ENCODE results near the gene CUX1. TPM values are rescaled to one million over a fixed set of nuclear protein-coding genes. Genes with fewer than 3 reads are reported as not detected.
A peak's percentile ranks its signal among the peaks of the same experiment; 100 is the strongest.

Gene CUX1
- total RNA-seq = 10 to 100 TPM; 20.2 to 20.4 TPM

- H3K9me3 Mint-ChIP-seq = no peaks in the 10 kb centered on the region
- peaks cover 1% of the 10 kb centered on the region for H3K36me3 Mint-ChIP-seq (ENCODE audit: low read depth)
- TF ChIP-seq CTCF (IDR thresholded peaks at IDR 0.05) = no peak
- ATAC-seq = no peak
- H3K4me3 Mint-ChIP-seq = peak within 1 kb of the TSS; percentile 71
- peak within 1 kb of the TSS; percentile 38 for H3K27ac Mint-ChIP-seq
- intact Hi-C loops (cut with micrococcal nuclease) = no loop called here
- no peaks in the 10 kb centered on the region for H3K27me3 Mint-ChIP-seq
- POLR2A ChIA-PET = interaction anchor here (0.8 kb wide), 1 partner anchor 10 kb away, joined by 3 read pairs; no protein-coding TSS in a partner anchor
- peaks cover 27% of the 10 kb centered on the region for H3K4me1 Mint-ChIP-seq (ENCODE audit: low read depth)
- CTCF ChIA-PET = interaction anchor here (1.3 to 1.6 kb wide), 2 partner anchors 18 to 74 kb away, joined by 3 to 6 read pairs; no protein-coding TSS in a partner anchor
- DNase-seq = peak; percentile 29
Observed at GRCh38 chr7:101817471-101818286, at the start of gene CUX1. CUX1 (plus strand) TSS chr7:101817626; CDS start chr7:101817640, 14 bp downstream.

DNA sequence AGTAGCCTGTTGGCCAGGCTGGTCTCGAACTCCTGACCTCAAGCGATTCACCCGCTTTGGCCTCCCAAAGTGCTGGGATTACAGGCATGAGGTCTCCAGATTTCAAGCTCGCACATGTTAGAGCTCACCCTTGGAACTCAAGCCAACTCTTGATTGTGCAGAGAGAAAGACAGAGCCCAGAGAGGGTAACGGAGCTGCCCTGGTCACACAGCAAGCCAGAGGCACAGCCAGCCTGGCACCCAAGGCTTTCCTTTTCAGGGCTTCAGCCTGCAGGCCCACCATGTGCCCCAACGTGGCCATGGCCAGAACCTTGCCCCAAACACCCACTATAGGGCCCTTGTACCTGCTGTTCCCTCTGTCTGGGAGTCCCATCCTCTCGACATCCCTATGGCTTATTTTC is 49.1 kb upstream of the CUX1 start:
- Mint-ChIP-seq H3K27me3 (no peaks in the 10 kb centered on the region), H3K9me3 (no peaks in the 10 kb centered on the region), H3K4me1 (ENCODE audit: low read depth) (no peaks in the 10 kb centered on the region), H3K36me3 (ENCODE audit: low read depth) (no peaks in the 10 kb centered on the region), H3K4me3 (no peak overlapping the region), H3K27ac (no peak overlapping the region)
- ChIA-PET POLR2A (no interaction called here), CTCF (no interaction called here)
- no peak for TF ChIP-seq CTCF (IDR thresholded peaks at IDR 0.05)
- intact Hi-C loops (cut with micrococcal nuclease) = no loop called here
- DNase-seq = no peak
- no peak for ATAC-seq

DNA sequence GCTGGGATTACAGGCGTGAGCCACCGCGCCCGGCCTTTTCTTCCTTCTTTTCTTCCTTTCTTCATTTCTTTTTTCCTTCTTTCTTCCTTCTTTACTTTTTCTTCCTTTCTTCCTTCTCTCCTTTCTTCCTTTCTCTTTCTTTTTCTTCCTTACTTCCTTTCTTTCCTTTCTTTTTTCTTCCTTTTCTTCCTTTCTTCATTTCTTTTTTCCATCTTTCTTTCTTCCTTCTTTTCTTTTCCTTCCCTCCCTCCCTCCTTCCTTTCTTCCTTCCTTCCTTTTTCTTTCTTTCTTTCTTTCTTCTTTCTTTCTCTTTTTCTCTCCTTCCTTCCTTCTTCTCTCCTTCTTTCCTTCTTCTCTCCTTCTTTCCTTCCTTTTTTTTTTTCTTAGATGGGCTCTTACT is 47.0 kb upstream of the CUX1 start:
- intact Hi-C loops (cut with micrococcal nuclease) = no loop called here
- TF ChIP-seq CTCF (IDR thresholded peaks at IDR 0.05) = no peak
- no peak overlapping the region for H3K27ac Mint-ChIP-seq
- CTCF ChIA-PET = no interaction called here
- no peaks in the 10 kb centered on the region for H3K36me3 Mint-ChIP-seq (ENCODE audit: low read depth)
- no peaks in the 10 kb centered on the region for H3K27me3 Mint-ChIP-seq
- H3K4me1 Mint-ChIP-seq (ENCODE audit: low read depth) = no peaks in the 10 kb centered on the region
- no peak for ATAC-seq
- DNase-seq = no peak
- POLR2A ChIA-PET = no interaction called here
- no peaks in the 10 kb centered on the region for H3K9me3 Mint-ChIP-seq
- no peak overlapping the region for H3K4me3 Mint-ChIP-seq

- Mint-ChIP-seq H3K4me1 (ENCODE audit: low read depth) (no peaks in the 10 kb centered on the region), H3K27me3 (no peaks in the 10 kb centered on the region), H3K27ac (no peak overlapping the region), H3K4me3 (no peak overlapping the region), H3K36me3 (ENCODE audit: low read depth) (no peaks in the 10 kb centered on the region), H3K9me3 (no peaks in the 10 kb centered on the region)
- POLR2A ChIA-PET = no interaction called here
- intact Hi-C loops (cut with micrococcal nuclease) = no loop called here
- CTCF ChIA-PET = no interaction called here
- no peak for ATAC-seq
- TF ChIP-seq CTCF (IDR thresholded peaks at IDR 0.05) = peak; percentile 39
- no peak for DNase-seq
Observed at GRCh38 chr7:101772508-101773211, 44.8 kb upstream of the CUX1 start.

GRCh38 chr7:101775181-101775580 is 42.2 kb upstream of the CUX1 start:
- no peak overlapping the region for H3K27ac Mint-ChIP-seq
- no peaks in the 10 kb centered on the region for H3K4me1 Mint-ChIP-seq (ENCODE audit: low read depth)
- peaks cover 2% of the 10 kb centered on the region for H3K27me3 Mint-ChIP-seq
- no peaks in the 10 kb centered on the region for H3K36me3 Mint-ChIP-seq (ENCODE audit: low read depth)
- ChIA-PET CTCF (no interaction called here), POLR2A (interaction anchor here (0.7 kb wide), 1 partner anchor 21 kb away, joined by 3 read pairs; no protein-coding TSS in a partner anchor)
- ATAC-seq (no peak), DNase-seq (no peak)
- no peaks in the 10 kb centered on the region for H3K9me3 Mint-ChIP-seq
- no peak for TF ChIP-seq CTCF (IDR thresholded peaks at IDR 0.05)
- intact Hi-C loops (cut with micrococcal nuclease) = no loop called here
- H3K4me3 Mint-ChIP-seq = no peak overlapping the region

Data from activated CD8-positive, alpha-beta T cell treated with anti-CD3 and anti-CD28 coated beads for 36 hours (primary cell).